Peyer's patch (tissue), 4 donors: ENCODE measurements around the gene ASMT.
A peak's percentile ranks its signal among the peaks of the same experiment; 100 is the strongest.

Experiments used
- POLR2A ChIP-seq, 2 donors: fragments of 450-650 bp; IDR thresholded peaks; one replicate each; pipeline ENCODE4 v1.5.1; 2017; ENCODE audit warnings: antibody characterized with exemption in 2 of 2, mild to moderate bottlenecking in 2 of 2, moderate library complexity in 2 of 2
- TF ChIP-seq, protein P1 (sequence below), 6 experiments: fragments of 450-650 bp in 4 of 6; fragments of 200-600 bp in 2 of 6; sonication (generic) in 1 of 6; IDR thresholded peaks; one replicate each; pipeline ENCODE4 v1.5.1; 2017 to 2019; ENCODE audit warnings: antibody characterized with exemption in 6 of 6, mild to moderate bottlenecking in 3 of 6, moderate library complexity in 1 of 6

DNA sequence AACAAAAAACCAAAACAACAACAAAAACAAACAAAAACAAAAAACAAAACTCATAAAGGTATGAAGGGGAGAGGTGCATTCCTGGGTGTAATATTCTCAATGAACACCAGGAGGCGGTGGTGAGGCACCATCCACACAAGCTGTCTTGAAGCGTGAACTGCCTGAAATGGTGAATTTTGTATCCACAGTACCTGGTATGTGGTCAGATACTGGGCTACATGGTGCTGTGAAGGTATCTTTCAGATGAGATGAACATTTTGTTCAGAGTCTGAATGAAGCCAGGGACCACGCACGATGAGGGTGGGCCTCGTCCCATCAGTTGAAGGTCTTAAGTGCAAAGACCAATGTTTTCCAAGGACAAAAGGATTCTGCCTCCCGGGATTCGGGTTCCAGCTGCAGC lies 58.5 kb downstream of the ASMT start:
- TF ChIP-seq, protein P1, sequence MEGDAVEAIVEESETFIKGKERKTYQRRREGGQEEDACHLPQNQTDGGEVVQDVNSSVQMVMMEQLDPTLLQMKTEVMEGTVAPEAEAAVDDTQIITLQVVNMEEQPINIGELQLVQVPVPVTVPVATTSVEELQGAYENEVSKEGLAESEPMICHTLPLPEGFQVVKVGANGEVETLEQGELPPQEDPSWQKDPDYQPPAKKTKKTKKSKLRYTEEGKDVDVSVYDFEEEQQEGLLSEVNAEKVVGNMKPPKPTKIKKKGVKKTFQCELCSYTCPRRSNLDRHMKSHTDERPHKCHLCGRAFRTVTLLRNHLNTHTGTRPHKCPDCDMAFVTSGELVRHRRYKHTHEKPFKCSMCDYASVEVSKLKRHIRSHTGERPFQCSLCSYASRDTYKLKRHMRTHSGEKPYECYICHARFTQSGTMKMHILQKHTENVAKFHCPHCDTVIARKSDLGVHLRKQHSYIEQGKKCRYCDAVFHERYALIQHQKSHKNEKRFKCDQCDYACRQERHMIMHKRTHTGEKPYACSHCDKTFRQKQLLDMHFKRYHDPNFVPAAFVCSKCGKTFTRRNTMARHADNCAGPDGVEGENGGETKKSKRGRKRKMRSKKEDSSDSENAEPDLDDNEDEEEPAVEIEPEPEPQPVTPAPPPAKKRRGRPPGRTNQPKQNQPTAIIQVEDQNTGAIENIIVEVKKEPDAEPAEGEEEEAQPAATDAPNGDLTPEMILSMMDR (IDR thresholded peaks at IDR 0.05): peak in 5 of 6 experiments; percentile 38 to 71 (median 63)
- TF ChIP-seq POLR2A (IDR thresholded peaks at IDR 0.05): no peak
